AG04450 (cell line): ENCODE data around the gene SRPK3. TPM values are rescaled to one million over a fixed set of nuclear protein-coding genes. Genes with fewer than 3 reads are reported as not detected.

Experiments
- CTCF ChIA-PET: fragments of 300-600, 350-600 bp; formaldehyde crosslinking; extraction: SDS; loops from one replicate; lab custom pipeline; 2022; ENCODE audit warnings: antibody characterized with exemption, inconsistent platforms; lab: Charles Lee
- POLR2A ChIA-PET: fragments of 350-600 bp; formaldehyde crosslinking; extraction: SDS; loops from one replicate; lab custom pipeline; 2021; ENCODE audit warnings: antibody characterized with exemption, inconsistent platforms; lab: Yijun Ruan, JAX
- DNase-seq: peaks from one replicate; pipeline ENCODE4 v3.0.0-alpha.2; 2011; ENCODE audit warnings: low read depth, low spot score
- H3K27ac ChIP-seq: one replicate; pipeline ENCODE4 v1.5.1; 2012; ENCODE audit warnings: low read depth, low read length, control low read depth
- H3K27me3 ChIP-seq: one replicate; pipeline ENCODE4 v1.6.0; 2012; ENCODE audit warnings: low read length; ENCODE audit not compliant: control insufficient read depth, insufficient read depth
- H3K4me3 ChIP-seq: 2 replicates; pipeline ENCODE4 v1.5.1; 2011; ENCODE audit warnings: mild to moderate bottlenecking, low read depth, low read length, control low read depth
- H3K9me3 ChIP-seq: 2 replicates; pipeline ENCODE4 v1.5.1; 2012; ENCODE audit warnings: low read length; ENCODE audit not compliant: control insufficient read depth, insufficient read depth
- polyA plus RNA-seq: library from polyadenylated mRNA; depleted of rRNA; stranded (reverse); fragments of >200 nt; gene quantifications from 2 replicates; pipeline ENCODE4 v1.2.3, GENCODE V29; 2011
- TF ChIP-seq, protein P1 (sequence below): IDR thresholded peaks from 2 replicates; pipeline ENCODE4 v1.5.1; 2011; ENCODE audit warnings: low read depth, low read length, control low read depth, inconsistent platforms

SRPK3 gene
- polyA plus RNA-seq, 1 experiment, result 0.27 TPM

DNA sequence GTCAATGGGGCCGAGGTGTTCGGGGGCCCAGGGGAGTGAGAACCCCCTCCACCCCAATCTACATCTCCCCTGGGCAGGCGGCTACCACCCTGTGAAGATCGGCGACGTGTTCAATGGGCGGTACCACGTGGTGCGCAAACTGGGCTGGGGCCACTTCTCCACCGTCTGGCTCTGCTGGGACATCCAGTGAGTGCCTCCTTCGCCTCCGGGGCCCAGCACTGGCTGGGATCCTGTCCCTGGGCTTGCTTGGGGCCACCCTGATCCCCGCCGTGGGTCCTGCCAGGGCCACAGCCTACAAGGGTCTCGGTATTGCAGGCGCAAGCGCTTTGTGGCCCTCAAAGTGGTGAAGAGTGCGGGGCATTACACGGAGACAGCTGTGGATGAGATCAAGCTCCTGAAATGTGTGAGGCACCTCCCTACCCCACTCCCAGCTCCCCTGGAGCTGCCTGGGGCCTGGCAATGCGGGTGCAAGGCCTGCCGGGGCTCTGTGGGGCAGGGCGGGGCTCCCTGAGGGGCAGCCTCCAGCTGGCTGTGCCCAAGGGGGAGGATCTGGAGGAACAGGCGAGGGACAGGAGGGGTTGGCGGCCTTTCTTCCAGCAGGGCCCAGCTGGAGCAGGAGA, 697 bp downstream of the SRPK3 start:
- TF ChIP-seq, protein P1, sequence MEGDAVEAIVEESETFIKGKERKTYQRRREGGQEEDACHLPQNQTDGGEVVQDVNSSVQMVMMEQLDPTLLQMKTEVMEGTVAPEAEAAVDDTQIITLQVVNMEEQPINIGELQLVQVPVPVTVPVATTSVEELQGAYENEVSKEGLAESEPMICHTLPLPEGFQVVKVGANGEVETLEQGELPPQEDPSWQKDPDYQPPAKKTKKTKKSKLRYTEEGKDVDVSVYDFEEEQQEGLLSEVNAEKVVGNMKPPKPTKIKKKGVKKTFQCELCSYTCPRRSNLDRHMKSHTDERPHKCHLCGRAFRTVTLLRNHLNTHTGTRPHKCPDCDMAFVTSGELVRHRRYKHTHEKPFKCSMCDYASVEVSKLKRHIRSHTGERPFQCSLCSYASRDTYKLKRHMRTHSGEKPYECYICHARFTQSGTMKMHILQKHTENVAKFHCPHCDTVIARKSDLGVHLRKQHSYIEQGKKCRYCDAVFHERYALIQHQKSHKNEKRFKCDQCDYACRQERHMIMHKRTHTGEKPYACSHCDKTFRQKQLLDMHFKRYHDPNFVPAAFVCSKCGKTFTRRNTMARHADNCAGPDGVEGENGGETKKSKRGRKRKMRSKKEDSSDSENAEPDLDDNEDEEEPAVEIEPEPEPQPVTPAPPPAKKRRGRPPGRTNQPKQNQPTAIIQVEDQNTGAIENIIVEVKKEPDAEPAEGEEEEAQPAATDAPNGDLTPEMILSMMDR, result no peak
- POLR2A ChIA-PET, result interaction anchor here (0.6 to 1.7 kb wide), 3 partner anchors 13 to 16 kb away, joined by 3 to 4 read pairs (median 4); partner anchors contain the start of genes IDH3G and SSR4
- no peak for DNase-seq
- Histone ChIP-seq H3K27me3 (no peaks in the 10 kb centered on the region), H3K27ac (no peak overlapping the region), H3K9me3 (no peaks in the 10 kb centered on the region), H3K4me3 (no peak overlapping the region)
- CTCF ChIA-PET, result no interaction called here

DNA sequence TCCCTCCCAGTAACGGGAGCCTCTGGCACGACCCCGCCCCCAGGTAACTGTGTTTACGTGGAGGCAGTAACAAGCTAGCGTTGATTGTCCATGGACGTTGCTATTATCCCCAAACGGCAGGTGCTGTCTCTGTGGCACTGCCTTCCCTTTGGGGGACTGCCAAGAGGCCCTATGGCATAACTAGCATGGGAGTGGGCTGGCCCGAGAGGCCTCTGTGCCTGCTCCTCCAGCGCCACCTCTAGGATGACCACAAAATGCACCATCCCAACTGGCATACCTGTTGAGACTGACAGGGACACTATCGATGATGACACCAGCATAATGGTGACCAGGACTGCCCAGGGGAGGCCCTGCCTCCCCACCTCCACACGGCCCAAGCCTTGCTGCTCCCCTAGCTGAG, 1.5 kb downstream of the SRPK3 start:
- H3K27ac ChIP-seq, result no peak overlapping the region
- TF ChIP-seq, protein P1, result no peak

DNA sequence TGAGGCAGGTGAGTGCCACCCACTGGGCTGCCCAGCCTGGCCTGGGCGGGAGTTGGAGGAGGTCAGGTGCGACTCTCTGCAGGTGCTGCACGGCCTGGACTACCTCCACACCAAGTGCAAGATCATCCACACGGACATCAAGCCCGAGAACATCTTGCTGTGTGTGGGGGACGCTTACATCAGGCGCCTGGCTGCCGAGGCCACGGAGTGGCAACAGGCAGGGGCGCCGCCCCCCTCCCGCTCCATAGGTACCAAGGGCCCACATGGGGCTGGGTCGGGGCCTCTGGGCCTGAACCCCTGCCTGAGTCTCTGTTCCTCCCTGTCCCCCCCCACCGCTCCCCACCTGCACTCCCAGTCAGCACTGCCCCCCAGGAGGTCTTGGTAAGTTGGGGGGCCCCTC, 2.0 kb downstream of the SRPK3 start:
- Histone ChIP-seq H3K27ac (no peak overlapping the region), H3K9me3 (no peaks in the 10 kb centered on the region), H3K27me3 (no peaks in the 10 kb centered on the region), H3K4me3 (no peak overlapping the region)
- ChIA-PET CTCF (no interaction called here), POLR2A (no interaction called here)
- TF ChIP-seq, protein P1, result no peak
- DNase-seq, result no peak

More for the DNA sequence above, 1.5 kb downstream of the SRPK3 start:
- no peaks in the 10 kb centered on the region for H3K9me3 ChIP-seq
- ChIA-PET CTCF (no interaction called here), POLR2A (interaction anchor here (0.7 kb wide), 1 partner anchor 16 kb away, joined by 4 read pairs; no protein-coding TSS in a partner anchor)
- no peak overlapping the region for H3K4me3 ChIP-seq
- no peak for DNase-seq
- H3K27me3 ChIP-seq, result no peaks in the 10 kb centered on the region

DNA sequence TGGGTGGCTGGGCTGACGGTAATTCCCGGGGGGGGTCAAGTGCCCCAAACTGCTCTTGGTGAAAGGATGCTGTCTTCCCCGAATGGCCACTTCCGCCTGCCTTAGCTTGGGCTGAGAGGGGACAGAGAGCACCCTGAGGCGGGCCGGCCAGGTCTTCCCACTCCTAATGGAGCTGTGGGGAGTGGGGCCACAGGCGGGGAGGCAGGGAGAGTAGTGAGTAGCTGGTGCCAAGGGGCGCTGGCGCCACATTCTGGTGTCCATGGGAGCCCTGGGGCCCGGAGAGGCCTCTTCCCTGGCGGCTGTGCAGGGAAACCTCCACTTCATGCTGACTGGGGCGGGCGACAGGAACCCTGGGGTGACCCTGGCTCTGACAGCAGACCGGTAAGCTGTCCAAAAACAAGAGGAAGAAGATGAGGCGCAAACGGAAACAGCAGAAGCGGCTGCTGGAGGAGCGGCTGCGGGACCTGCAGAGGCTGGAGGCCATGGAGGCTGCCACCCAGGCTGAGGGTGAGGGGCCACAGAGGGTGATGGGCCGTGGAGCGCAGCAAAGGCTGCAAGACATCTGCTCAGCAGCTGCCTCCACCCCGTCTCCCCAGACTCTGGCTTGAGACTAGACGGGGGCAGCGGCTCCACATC, 2.7 kb downstream of the SRPK3 start:
- DNase-seq, result no peak
- POLR2A ChIA-PET, result no interaction called here
- H3K27me3 ChIP-seq, result no peaks in the 10 kb centered on the region
- H3K27ac ChIP-seq, result no peak overlapping the region
- H3K9me3 ChIP-seq, result no peaks in the 10 kb centered on the region
- CTCF ChIA-PET, result no interaction called here
- H3K4me3 ChIP-seq, result no peak overlapping the region
- TF ChIP-seq, protein P1, result no peak

DNA sequence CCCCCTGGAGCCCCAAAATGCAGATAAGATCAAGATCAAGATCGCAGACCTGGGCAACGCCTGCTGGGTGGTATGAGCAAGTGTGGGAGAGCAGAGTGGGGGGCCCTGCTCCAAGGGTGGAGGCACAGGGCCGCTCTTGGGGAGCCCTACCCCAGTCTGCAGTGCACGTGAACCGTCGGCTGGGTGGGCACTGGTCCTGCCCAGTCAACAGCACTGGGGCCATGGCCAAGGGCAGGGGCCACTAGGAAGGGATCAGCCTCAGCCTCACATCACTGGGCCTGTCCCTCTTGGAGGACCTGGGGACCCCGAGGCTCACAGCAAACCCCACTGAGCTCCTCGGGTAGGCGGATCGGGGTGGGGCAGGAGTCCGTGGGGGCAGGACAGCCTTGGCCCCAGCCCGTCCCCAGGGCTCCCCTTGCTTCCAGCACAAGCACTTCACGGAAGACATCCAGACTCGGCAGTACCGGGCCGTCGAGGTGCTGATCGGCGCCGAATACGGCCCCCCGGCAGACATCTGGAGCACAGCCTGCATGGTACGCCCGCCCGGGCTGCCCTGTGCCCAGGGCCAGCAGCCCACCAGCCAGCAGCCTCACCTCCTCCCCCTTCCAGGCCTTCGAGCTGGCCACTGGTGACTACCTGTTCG, 3.6 kb downstream of the SRPK3 start:
- Histone ChIP-seq H3K27me3 (no peaks in the 10 kb centered on the region), H3K9me3 (no peaks in the 10 kb centered on the region), H3K27ac (no peak overlapping the region), H3K4me3 (no peak overlapping the region)
- no peak for DNase-seq
- TF ChIP-seq, protein P1, result no peak
- ChIA-PET CTCF (no interaction called here), POLR2A (no interaction called here)
